Subcutaneous adipose tissue (tissue), 4 donors: ENCODE results near the gene PORCN. TPM values are rescaled to one million over a fixed set of nuclear protein-coding genes. Genes with fewer than 3 reads are reported as not detected.

Experiments
- total RNA-seq, 4 donors: library from RNA; depleted of rRNA; stranded (reverse); fragments of >200 nt; gene quantifications; one replicate each; pipeline ENCODE4 v1.1.0, GENCODE V29; 2016
- TF ChIP-seq, protein P1 (sequence below): fragments of 450-650 bp; IDR thresholded peaks from one replicate; pipeline ENCODE4 v1.5.1; 2016; ENCODE audit warnings: low read depth, mild to moderate bottlenecking, control low read depth, antibody characterized with exemption, moderate library complexity

The PORCN gene
- total RNA-seq, 4 donors from 2014 or later: 9.4 to 16.6 (median 9.6) TPM

DNA sequence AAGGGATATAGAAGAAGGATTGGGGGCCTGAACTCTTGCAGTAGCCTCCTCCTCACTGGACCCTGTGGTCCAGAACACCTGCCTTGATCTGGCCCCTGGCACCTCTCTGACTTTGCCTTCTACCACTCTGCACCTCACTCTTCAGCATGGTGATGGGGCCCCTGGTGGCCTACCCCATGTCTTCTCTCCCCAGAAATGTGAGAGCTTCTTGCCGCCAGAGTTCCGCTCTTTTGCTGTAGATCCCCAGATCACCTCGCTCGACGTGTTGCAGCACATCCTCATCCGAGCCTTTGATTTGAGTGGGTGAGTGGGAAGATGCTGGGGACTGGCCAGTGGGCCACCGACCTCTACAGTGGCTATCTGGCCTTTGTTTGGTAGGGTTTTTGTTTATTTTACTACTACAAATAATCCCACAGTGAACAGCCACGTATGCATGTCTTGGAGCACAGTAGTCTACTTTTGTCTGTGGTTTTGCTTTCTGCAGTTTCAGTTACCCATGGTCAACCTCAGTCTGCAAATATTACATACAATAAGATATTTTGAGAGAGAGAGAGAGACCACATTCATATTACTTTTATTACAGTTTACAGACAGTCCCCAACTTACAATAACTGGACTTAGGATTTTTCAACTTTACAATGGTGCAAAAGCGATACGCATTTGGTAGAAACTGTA lies 32.5 kb downstream of the PORCN start:
- TF ChIP-seq, protein P1, sequence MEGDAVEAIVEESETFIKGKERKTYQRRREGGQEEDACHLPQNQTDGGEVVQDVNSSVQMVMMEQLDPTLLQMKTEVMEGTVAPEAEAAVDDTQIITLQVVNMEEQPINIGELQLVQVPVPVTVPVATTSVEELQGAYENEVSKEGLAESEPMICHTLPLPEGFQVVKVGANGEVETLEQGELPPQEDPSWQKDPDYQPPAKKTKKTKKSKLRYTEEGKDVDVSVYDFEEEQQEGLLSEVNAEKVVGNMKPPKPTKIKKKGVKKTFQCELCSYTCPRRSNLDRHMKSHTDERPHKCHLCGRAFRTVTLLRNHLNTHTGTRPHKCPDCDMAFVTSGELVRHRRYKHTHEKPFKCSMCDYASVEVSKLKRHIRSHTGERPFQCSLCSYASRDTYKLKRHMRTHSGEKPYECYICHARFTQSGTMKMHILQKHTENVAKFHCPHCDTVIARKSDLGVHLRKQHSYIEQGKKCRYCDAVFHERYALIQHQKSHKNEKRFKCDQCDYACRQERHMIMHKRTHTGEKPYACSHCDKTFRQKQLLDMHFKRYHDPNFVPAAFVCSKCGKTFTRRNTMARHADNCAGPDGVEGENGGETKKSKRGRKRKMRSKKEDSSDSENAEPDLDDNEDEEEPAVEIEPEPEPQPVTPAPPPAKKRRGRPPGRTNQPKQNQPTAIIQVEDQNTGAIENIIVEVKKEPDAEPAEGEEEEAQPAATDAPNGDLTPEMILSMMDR: no peak

GRCh38 chrX:48548871-48549270 lies 40.1 kb downstream of the PORCN start:
- TF ChIP-seq, protein P1: no peak

GRCh38 chrX:48558271-48558670 lies 49.5 kb downstream of the PORCN start:
- TF ChIP-seq, protein P1: no peak

DNA sequence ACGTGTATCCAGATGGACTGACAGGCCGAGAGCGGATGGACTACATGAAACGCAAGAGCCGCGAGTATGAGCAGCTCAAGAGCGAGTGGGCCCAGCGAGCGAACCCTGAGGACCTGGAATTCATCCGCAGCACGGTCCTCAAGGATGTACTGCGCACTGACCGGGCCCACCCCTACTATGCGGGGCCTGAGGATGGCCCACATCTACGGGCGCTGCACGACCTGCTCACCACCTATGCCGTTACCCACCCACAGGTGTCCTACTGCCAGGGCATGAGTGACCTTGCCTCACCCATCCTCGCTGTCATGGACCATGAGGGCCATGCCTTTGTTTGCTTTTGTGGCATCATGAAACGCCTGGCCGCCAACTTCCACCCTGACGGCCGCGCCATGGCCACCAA lies 50.8 kb downstream of the PORCN start:
- TF ChIP-seq, protein P1: no peak

DNA sequence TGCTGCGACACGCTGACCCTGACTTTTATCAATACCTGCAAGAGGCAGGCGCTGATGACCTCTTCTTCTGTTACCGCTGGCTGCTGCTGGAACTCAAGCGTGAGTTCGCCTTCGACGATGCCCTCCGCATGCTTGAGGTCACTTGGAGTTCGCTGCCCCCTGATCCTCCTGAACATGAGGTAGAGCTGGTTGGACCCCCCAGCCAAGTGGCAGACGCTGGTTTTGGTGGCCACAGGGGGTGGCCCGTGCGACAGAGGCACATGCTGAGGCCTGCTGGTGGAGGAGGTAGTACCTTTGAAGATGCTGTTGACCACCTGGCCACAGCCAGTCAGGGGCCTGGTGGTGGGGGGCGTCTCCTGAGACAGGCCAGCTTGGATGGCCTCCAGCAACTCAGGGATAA lies 51.3 kb downstream of the PORCN start:
- TF ChIP-seq, protein P1: no peak

- TF ChIP-seq, protein P1: no peak
Measured at GRCh38 chrX:48560681-48561080, 51.9 kb downstream of the PORCN start.

- TF ChIP-seq, protein P1: no peak
Measured at GRCh38 chrX:48569958-48570357, 61.2 kb downstream of the PORCN start.

Other genes with a start within 250 kb of the PORCN start
- gene SSX3, start 152.3 kb upstream of the PORCN start, total RNA-seq: not detected
- gene SSX4, start 125.5 kb upstream of the PORCN start, total RNA-seq: not detected
- gene SSX4B, start 97.0 kb upstream of the PORCN start, total RNA-seq: not detected
- gene SLC38A5, start 38.7 kb upstream of the PORCN start, total RNA-seq: 1 to 10 TPM in 3 of 4 donors, not detected in 1; 1.3 to 3.2 (median 1.5) TPM
- gene FTSJ1, start 32.8 kb upstream of the PORCN start, total RNA-seq: 10 to 100 TPM; 35.7 to 49.4 (median 36.3) TPM
- 10 to 100 TPM in 3 of 4 donors, 1 to 10 TPM in 1; 6.0 to 33.5 (median 15.3) TPM for gene EBP, start 12.8 kb downstream of the PORCN start, total RNA-seq
- 10 to 100 TPM in 3 of 4 donors, 1 to 10 TPM in 1; 7.7 to 14.1 (median 11.8) TPM for gene TBC1D25, start 30.7 kb downstream of the PORCN start, total RNA-seq
- gene RBM3, start 65.5 kb downstream of the PORCN start, total RNA-seq: 100 to 1,000 TPM; 255 to 303 (median 293) TPM
- gene WDR13, start 88.5 kb downstream of the PORCN start, total RNA-seq: 100 to 1,000 TPM in 3 of 4 donors, 10 to 100 TPM in 1; 71.9 to 119 (median 105) TPM
- 10 to 100 TPM in 3 of 4 donors, 1 to 10 TPM in 1; 7.9 to 27.9 (median 13.8) TPM for gene WAS, start 174.8 kb downstream of the PORCN start, total RNA-seq
- 10 to 100 TPM in 1 of 4 donors, 1 to 10 TPM in 3; 2.7 to 15.4 (median 6.0) TPM for gene SUV39H1, start 187.7 kb downstream of the PORCN start, total RNA-seq